ENCODE measurements around the gene TBL1X. TPM values are rescaled to one million over a fixed set of nuclear protein-coding genes. Genes with fewer than 3 reads are reported as not detected.

Gene TBL1X
- total and polyA plus RNA-seq, 8 donors, result 4.7 to 53.1 (median 9.5) TPM

DNA sequence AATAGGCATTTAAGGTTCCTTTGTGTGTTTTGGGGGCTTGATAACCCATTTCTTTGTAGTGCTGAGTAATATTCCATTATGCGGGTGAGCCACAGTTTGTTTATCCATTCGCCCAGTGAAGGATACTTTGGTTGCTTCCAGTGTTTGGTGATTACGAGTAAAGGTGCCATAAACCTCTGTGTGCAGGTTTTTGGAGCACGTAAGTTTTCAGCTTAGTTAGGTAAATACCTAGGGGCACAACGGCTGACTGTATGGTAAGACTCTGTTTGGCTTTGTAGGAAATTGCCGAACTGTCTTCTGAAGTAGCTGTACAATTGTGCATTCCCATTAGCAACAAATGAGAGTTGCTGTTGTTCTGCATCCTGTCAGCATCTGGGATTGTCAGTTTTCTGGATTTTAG is 3.8 kb upstream of the TBL1X start:
- H3K9me3 ChIP-seq, result no peaks in the 10 kb centered on the region
- TF ChIP-seq POLR2A (IDR thresholded peaks at IDR 0.05), result no peak
- no peak for TF ChIP-seq CTCF (IDR thresholded peaks at IDR 0.05)
- no peak for TF ChIP-seq POLR2AphosphoS5 (IDR thresholded peaks at IDR 0.05)
- no peak for TF ChIP-seq EP300 (IDR thresholded peaks at IDR 0.05)
- H3K27ac ChIP-seq, result no peak overlapping the region
- intact Hi-C loops (cut with DNase I; ENCODE audit: low total_unique reads), result no loop called here
- peaks cover 0 to 15% (median 0%) of the 10 kb centered on the region in 3 donors for H3K27me3 ChIP-seq
- H3K4me3 ChIP-seq, result no peak overlapping the region
- H3K36me3 ChIP-seq, result no peaks in the 10 kb centered on the region
- peaks cover 0 to 37% (median 26%) of the 10 kb centered on the region in 4 donors for H3K4me1 ChIP-seq
- DNase-seq, result no peak
- WGBS, 5 donors, result 35 to 59% (median 46%) methylated on average over 6 of the region's 6 CpGs

- intact Hi-C loops (cut with DNase I; ENCODE audit: low total_unique reads), result no loop called here
- peaks cover 0 to 51% (median 40%) of the 10 kb centered on the region in 4 donors for H3K4me1 ChIP-seq
- peaks cover 0 to 19% (median 0%) of the 10 kb centered on the region in 3 donors for H3K27me3 ChIP-seq
- no peaks in the 10 kb centered on the region for H3K9me3 ChIP-seq
- no peak for DNase-seq
- peak overlapping the region in 2 of 5 donors; percentile 33 to 68 for H3K27ac ChIP-seq
- WGBS, 5 donors, result 33 to 48% (median 37%) methylated on average over 6 of the region's 6 CpGs
- no peaks in the 10 kb centered on the region for H3K36me3 ChIP-seq
- TF ChIP-seq POLR2A (IDR thresholded peaks at IDR 0.05) (no peak), CTCF (IDR thresholded peaks at IDR 0.05) (no peak), EP300 (IDR thresholded peaks at IDR 0.05) (no peak), POLR2AphosphoS5 (IDR thresholded peaks at IDR 0.05) (no peak)
- H3K4me3 ChIP-seq, result no peak overlapping the region
These were observed 2.4 kb upstream of the TBL1X start for GRCh38 chrX:9462456-9462855.

- WGBS, 5 donors, result 1 to 8% (median 5%) methylated on average over 11 to 85 of the region's 87 CpGs; no CpG with 5 or more reads in 1 of the 5 donors
- peak overlapping the region; percentile 71 to 89 (median 81) for H3K27ac ChIP-seq
- TF ChIP-seq POLR2A (IDR thresholded peaks at IDR 0.05) (no peak), POLR2AphosphoS5 (IDR thresholded peaks at IDR 0.05) (no peak)
- H3K9me3 ChIP-seq, result no peaks in the 10 kb centered on the region
- peak overlapping the region; percentile 62 to 75 (median 65) for H3K4me3 ChIP-seq
- intact Hi-C loops (cut with DNase I; ENCODE audit: low total_unique reads), result no loop called here
- no peaks in the 10 kb centered on the region for H3K36me3 ChIP-seq
- H3K4me1 ChIP-seq, result peaks cover 0 to 60% (median 46%) of the 10 kb centered on the region in 4 donors
- DNase-seq, result peak; percentile 36 to 54
- H3K27me3 ChIP-seq, result peaks cover 0 to 19% (median 0%) of the 10 kb centered on the region in 3 donors
These were observed 694 bp downstream of the TBL1X start for GRCh38 chrX:9465380-9466123.

- Histone ChIP-seq H3K4me3 (peak overlapping the region; percentile 62 to 75 (median 65)), H3K9me3 (no peaks in the 10 kb centered on the region), H3K27ac (peak overlapping the region in 4 of 5 donors; percentile 76 to 89 (median 85)), H3K27me3 (peaks cover 0 to 19% (median 0%) of the 10 kb centered on the region in 3 donors), H3K4me1 (peaks cover 0 to 60% (median 46%) of the 10 kb centered on the region in 4 donors), H3K36me3 (no peaks in the 10 kb centered on the region)
- TF ChIP-seq POLR2A (IDR thresholded peaks at IDR 0.05), result no peak
- TF ChIP-seq POLR2AphosphoS5 (IDR thresholded peaks at IDR 0.05), result peak in 1 of 3 donors; percentile 2
- intact Hi-C loops (cut with DNase I; ENCODE audit: low total_unique reads), result no loop called here
- peak; percentile 51 to 74 for DNase-seq
- WGBS, 5 donors, result 1 to 8% (median 4%) methylated on average over 6 to 31 of the region's 31 CpGs
These were observed 1.3 kb downstream of the TBL1X start for GRCh38 chrX:9466124-9466495.

- Histone ChIP-seq H3K27ac (peak overlapping the region in 1 of 5 donors; percentile 89), H3K27me3 (peaks cover 0 to 19% (median 0%) of the 10 kb centered on the region in 3 donors), H3K36me3 (no peaks in the 10 kb centered on the region), H3K9me3 (no peaks in the 10 kb centered on the region), H3K4me3 (peak overlapping the region; percentile 62 to 75 (median 65)), H3K4me1 (peaks cover 0 to 60% (median 46%) of the 10 kb centered on the region in 4 donors)
- WGBS, 5 donors, result 41 to 72% (median 52%) methylated on average over 6 of the region's 6 CpGs
- intact Hi-C loops (cut with DNase I; ENCODE audit: low total_unique reads), result no loop called here
- DNase-seq, result no peak
- TF ChIP-seq CTCF (IDR thresholded peaks at IDR 0.05) (no peak), EP300 (IDR thresholded peaks at IDR 0.05) (no peak), POLR2AphosphoS5 (IDR thresholded peaks at IDR 0.05) (no peak), POLR2A (IDR thresholded peaks at IDR 0.05) (no peak)
These were observed 1.9 kb downstream of the TBL1X start for GRCh38 chrX:9466736-9467135.

Measured in stomach (tissue), 9 donors.